Stimulated activated CD4-positive, alpha-beta T cell treated with anti-CD3 and anti-CD28 coated beads, Interleukin-1b, Interleukin-23, amount 100 ng/mL, for 4 hours (primary cell): Measurements from ENCODE around the gene OR2C1.

ENCODE experiments used
- DNase-seq, 2 donors: peaks; one replicate each; pipeline ENCODE4 v3.0.0-alpha.2; 2020; ENCODE audit warnings: low read depth in 2 of 2

OR2C1 gene

DNA sequence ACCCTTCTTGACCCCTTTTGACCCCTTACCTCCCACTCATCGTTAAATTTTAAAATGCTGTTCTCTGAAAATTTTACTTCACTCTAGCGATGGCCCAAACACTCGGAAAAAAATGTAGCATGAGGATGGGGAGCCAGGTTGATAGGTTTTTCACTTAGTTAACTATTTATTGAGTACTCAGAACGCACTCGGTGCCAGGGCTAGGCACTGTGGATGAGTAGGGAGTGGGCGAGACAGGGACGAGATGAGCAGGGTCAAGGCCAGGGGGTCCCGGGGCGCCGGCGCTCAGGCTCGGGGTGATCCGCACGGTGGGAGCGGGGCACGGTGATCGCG is 44.7 kb downstream of the OR2C1 start:
- DNase-seq: no peak

DNA sequence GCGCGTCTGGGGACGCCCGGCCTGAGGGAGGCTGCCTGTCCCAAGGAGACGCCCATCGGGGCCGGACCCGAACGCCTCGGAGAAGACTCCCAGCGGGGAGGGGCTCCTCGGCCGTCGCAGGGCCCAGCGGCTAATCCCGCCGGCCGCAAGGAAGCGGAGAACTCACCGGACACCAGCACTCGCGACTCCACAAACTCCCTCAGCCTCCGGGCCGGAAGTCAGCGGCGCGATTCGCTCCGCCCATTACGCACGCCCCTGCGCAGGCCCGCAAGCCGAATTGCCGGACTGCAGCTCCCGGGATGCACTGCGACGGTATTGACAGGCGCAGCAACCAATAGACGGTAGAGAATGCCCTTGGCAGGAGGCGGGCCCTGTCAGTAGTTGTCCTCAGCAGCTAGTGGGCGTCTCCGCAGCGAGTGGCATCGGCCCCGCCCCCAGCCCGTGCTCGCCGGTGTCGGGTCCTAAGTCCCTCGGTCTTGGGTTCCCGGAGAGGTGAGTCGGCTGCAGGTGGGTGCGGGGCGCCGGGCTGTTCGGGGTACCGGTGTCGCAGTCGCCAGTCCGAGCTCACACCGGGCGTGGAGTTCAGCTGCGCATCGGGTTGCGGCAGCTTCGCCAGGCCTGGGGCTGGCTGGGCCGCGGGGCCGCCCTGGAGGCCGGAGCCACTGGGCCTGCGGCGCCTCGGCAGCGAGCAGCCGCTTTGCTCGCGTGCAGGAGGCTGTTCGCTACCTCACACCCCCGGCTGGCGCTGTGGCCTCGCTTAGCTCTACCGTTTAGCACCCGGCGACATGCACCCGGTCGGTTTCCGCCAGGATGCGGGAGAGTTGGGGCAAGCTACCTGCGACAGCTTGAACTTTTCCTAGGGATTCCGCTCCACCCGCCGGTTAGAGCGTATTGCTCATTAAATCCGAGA is 45.3 kb downstream of the OR2C1 start, which contains the start of the genes ZNF174 and ZSCAN32:
ZNF174 (plus strand) TSS at position 437 of the 910 bp plus-strand sequence. CDS start 790 bp downstream, outside the sequence.
ZSCAN32 (minus strand) TSS at position 226 of the 910 bp plus-strand sequence. CDS start 3,447 bp downstream, outside the sequence.
- DNase-seq: peak; percentile 93 to 98

DNA sequence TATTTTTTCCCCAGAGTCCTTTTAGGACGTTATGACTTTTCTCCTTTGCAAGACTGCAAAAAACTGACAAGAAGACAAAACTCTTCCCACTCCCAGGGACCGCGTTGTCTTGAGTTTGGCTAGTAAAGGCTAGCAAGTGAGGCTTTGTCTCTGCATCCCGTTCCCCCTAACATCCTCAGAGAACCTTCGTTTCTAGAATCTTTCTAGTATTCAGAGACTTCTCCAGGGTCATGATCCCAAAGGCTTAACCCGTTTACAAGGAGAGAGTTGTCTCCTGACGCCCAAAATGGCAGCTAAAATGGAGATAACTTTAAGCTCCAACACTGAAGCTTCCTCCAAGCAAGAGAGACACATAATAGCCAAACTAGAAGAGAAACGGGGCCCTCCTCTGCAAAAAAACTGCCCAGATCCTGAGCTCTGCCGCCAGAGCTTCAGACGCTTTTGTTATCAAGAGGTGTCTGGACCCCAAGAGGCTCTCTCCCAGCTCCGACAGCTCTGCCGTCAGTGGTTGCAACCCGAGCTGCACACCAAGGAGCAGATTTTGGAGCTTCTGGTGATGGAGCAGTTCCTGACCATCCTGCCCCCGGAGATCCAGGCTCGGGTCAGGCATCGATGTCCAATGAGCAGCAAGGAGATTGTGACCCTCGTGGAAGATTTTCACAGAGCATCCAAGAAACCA is 46.2 kb downstream of the OR2C1 start:
- DNase-seq: no peak
